Endothelial cell of umbilical vein (primary cell): ENCODE data around the gene BPIFB3. TPM values are rescaled to one million over a fixed set of nuclear protein-coding genes. Genes with fewer than 3 reads are reported as not detected.

Experiments
- BruUV-seq: library from RNA; stranded (reverse); fragments of 400-500 nt; replicated peaks from 2 replicates; lab custom pipeline; 2021; lab: Mats Ljungman, UMichigan
- CTCF ChIA-PET: fragments of 300-600, 350-600 bp; sonication (Branson Sonifier 250); formaldehyde crosslinking; loops from one replicate; lab custom pipeline; 2021; ENCODE audit warnings: antibody characterized with exemption, inconsistent platforms; lab: Charles Lee
- POLR2A ChIA-PET: fragments of 300-600, 350-600 bp; sonication (Branson Sonifier 250); formaldehyde crosslinking; loops from one replicate; lab custom pipeline; 2021; ENCODE audit warnings: antibody characterized with exemption, inconsistent platforms; lab: Charles Lee
- DNase-seq: peaks from one replicate; pipeline ENCODE4 v3.0.0-alpha.2; 2011; ENCODE audit warnings: low read depth, low spot score
- FAIRE-seq: peaks from 2 replicates; lab custom pipeline; 2011; peaks lifted over from hg19 to GRCh38; lab: Jason Lieb, UNC
- H2AFZ ChIP-seq: 2 replicates; pipeline ENCODE4 v1.6.0; 2012; ENCODE audit warnings: low read depth, low read length, control low read depth, inconsistent platforms
- H3K27ac ChIP-seq: 2 replicates; pipeline ENCODE4 v1.5.1; 2011; ENCODE audit warnings: low read depth, mild to moderate bottlenecking, control low read depth, low read length, moderate library complexity; ENCODE audit not compliant: insufficient read depth
- H3K27me3 ChIP-seq, 2 experiments: 2 replicates each; pipeline versions ENCODE4 v1.6.0 to v1.6.1; 2011; ENCODE audit warnings: low read length in 2 of 2, mixed read lengths in 1 of 2; ENCODE audit not compliant: control insufficient read depth in 2 of 2, insufficient read depth in 2 of 2
- H3K36me3 ChIP-seq, 2 experiments: 2 replicates in 1 of 2; 3 replicates in 1 of 2; pipeline ENCODE4 v1.5.1; 2011; ENCODE audit warnings: low read length in 2 of 2, mild to moderate bottlenecking in 1 of 2, moderate library complexity in 1 of 2; ENCODE audit not compliant: control insufficient read depth in 2 of 2, insufficient read depth in 2 of 2; ENCODE audit errors: extremely low read depth in 1 of 2
- H3K4me1 ChIP-seq: 3 replicates; pipeline ENCODE4 v1.5.1; 2011; ENCODE audit warnings: mild to moderate bottlenecking, low read length; ENCODE audit not compliant: control insufficient read depth, insufficient read depth; ENCODE audit errors: extremely low read depth
- H3K4me2 ChIP-seq: 2 replicates; pipeline ENCODE4 v1.6.1; 2011; ENCODE audit warnings: low read length, control low read depth, mixed read lengths; ENCODE audit not compliant: insufficient read depth
- H3K4me3 ChIP-seq, 3 experiments: fragments of 200-600 bp in 1 of 3; sonication (generic), shearing (Covaris generic) in 1 of 3; replicated peaks in 1 of 3; 2 replicates each; pipeline ENCODE4 v1.5.1; 2011 to 2016; ENCODE audit warnings: control low read depth in 3 of 3, low read length in 3 of 3, mild to moderate bottlenecking in 2 of 3, inconsistent platforms in 1 of 3, low read depth in 1 of 3, moderate library complexity in 1 of 3; ENCODE audit not compliant: insufficient read depth in 1 of 3
- H3K79me2 ChIP-seq: 2 replicates; pipeline ENCODE4 v1.6.0; 2012; ENCODE audit warnings: low read length, inconsistent platforms; ENCODE audit not compliant: control insufficient read depth, insufficient read depth
- H3K9ac ChIP-seq: replicated peaks from 2 replicates; pipeline ENCODE3; 2011; ENCODE audit warnings: low read length, control low read depth; ENCODE audit not compliant: insufficient read depth; ENCODE audit errors: extremely low read depth
- H3K9me1 ChIP-seq: replicated peaks from 3 replicates; pipeline ENCODE4 v1.6.0; 2011; ENCODE audit warnings: mild to moderate bottlenecking, low read length; ENCODE audit not compliant: control insufficient read depth, insufficient read depth; ENCODE audit errors: extremely low read depth
- H3K9me3 ChIP-seq: replicated peaks from 2 replicates; pipeline ENCODE4 v1.5.1; 2012; ENCODE audit warnings: low read length, inconsistent platforms; ENCODE audit not compliant: control insufficient read depth, insufficient read depth
- H4K20me1 ChIP-seq: replicated peaks from 2 replicates; pipeline ENCODE3; 2011; ENCODE audit warnings: mild to moderate bottlenecking, low read length; ENCODE audit not compliant: control insufficient read depth, insufficient read depth; ENCODE audit errors: extremely low read depth
- EZH2 ChIP-seq: IDR thresholded peaks from 2 replicates; pipeline ENCODE4 v1.6.1; 2012; ENCODE audit warnings: borderline replicate concordance, low read depth, mild to moderate bottlenecking, moderate library complexity, low read length, inconsistent platforms; ENCODE audit not compliant: severe bottlenecking
- FOS ChIP-seq: IDR thresholded peaks from 2 replicates; pipeline ENCODE4 v1.6.1; 2011; ENCODE audit warnings: mild to moderate bottlenecking, low read length, moderate library complexity, borderline replicate concordance; ENCODE audit not compliant: insufficient read depth
- GATA2 ChIP-seq: IDR thresholded peaks from 2 replicates; pipeline ENCODE4 v1.7.0; 2011; ENCODE audit warnings: low read depth, mild to moderate bottlenecking, moderate library complexity, mixed read lengths, low read length; ENCODE audit not compliant: insufficient read length, insufficient read depth
- JUN ChIP-seq: IDR thresholded peaks from 2 replicates; pipeline ENCODE4 v1.6.1; 2011; ENCODE audit warnings: borderline replicate concordance, low read depth; ENCODE audit not compliant: insufficient read length, insufficient read depth
- MYC ChIP-seq: IDR thresholded peaks from one replicate; pipeline ENCODE4 v1.6.1; 2011; ENCODE audit warnings: mild to moderate bottlenecking, low read depth, low read length
- POLR2A ChIP-seq: IDR thresholded peaks from 2 replicates; pipeline ENCODE4 v1.6.1; 2012; ENCODE audit warnings: low read depth, mild to moderate bottlenecking, control low read depth, low read length
- POLR2AphosphoS5 ChIP-seq: IDR thresholded peaks from 2 replicates; pipeline ENCODE4 v1.6.1; 2012; ENCODE audit warnings: low read depth, mild to moderate bottlenecking, control low read depth, low read length, moderate library complexity; ENCODE audit not compliant: insufficient read depth
- dilution Hi-C: fragments of 300-500 bp; cut with MboI; formaldehyde crosslinking; loops from one replicate; pipeline ENCODE4 v1.15.0; 2019; ENCODE audit warnings: low sequenced_read_pairs; ENCODE audit not compliant: extremely low pct_ligation_motif_present
- intact Hi-C: fragments of 100-400 bp; cut with micrococcal nuclease; formaldehyde crosslinking; loops from one replicate; pipeline ENCODE4 v1.10.0; 2022
- polyA plus RNA-seq, 4 experiments: library from polyadenylated mRNA; depleted of rRNA in 3 of 4; stranded (reverse) in 3 of 4; unstranded in 1 of 4; fragments of >200 nt; gene quantifications; 2 replicates each; pipeline versions ENCODE4 v1.2.1 to v1.2.3, GENCODE V29; 2011 to 2012; ENCODE audit warnings: missing spikeins in 1 of 4
- total RNA-seq: library from RNA; stranded (reverse); gene quantifications from 2 replicates; pipeline ENCODE4 v1.2.3, GENCODE V29; 2021
- TF ChIP-seq, protein P1 (sequence below): IDR thresholded peaks from 2 replicates; pipeline ENCODE4 v1.6.1; 2011; ENCODE audit not compliant: insufficient read depth, insufficient read length
- TF ChIP-seq, protein P2 (sequence below), 2 donors: IDR thresholded peaks; 1 replicate in 1 of 2; 2 replicates in 1 of 2; pipeline ENCODE4 v1.5.1; 2011; ENCODE audit warnings: low read length in 2 of 2, mild to moderate bottlenecking in 2 of 2, moderate library complexity in 2 of 2, control low read depth in 1 of 2, inconsistent platforms in 1 of 2, low read depth in 1 of 2; ENCODE audit not compliant: insufficient read depth in 1 of 2; ENCODE audit errors: extremely low read depth in 1 of 2

The BPIFB3 gene
- total and polyA plus RNA-seq, 2 donors (not counting 3 experiments of a cell fraction or from before 2014, with no cell fraction given): not detected

DNA sequence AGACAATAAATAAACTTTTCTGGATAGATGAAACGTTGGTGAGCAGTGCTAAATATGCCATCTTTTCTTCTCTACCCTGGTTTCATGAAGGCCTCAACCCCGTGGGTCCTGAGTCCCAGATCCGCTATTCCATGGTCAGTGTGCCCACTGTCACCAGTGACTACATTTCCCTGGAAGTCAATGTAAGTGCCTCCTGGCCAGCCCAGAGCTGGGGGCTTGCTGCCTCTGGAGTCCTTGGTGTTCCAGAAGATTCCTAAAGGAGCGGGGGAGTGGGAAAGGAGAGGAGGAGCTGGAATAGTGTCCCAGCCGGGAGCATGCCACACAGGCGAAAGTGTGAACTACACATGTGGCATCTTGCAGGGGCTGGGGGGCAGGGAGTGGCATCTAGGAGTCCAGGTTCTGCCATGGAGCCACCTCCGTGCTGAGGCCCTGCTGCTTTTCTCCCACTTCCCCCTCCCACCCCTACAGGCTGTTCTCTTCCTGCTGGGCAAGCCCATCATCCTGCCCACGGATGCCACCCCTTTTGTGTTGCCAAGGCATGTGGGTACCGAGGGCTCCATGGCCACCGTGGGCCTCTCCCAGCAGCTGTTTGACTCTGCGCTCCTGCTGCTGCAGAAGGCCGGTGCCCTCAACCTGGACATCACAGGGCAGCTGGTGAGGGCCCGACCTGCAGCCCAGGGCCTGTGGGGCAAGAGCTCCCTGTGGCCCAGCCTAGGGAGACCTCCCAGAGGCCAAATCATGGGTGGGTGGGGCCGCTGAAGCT lies 35.4 kb upstream of the BPIFB3 start:
- no peak overlapping the region for H2AFZ ChIP-seq
- H3K4me1 ChIP-seq: no peaks in the 10 kb centered on the region
- DNase-seq (no peak), FAIRE-seq (no peak)
- H3K4me3 ChIP-seq: no peak overlapping the region
- no peak overlapping the region for H3K9ac ChIP-seq
- no peak overlapping the region for H3K4me2 ChIP-seq
- no peak overlapping the region for H3K27ac ChIP-seq
- intact Hi-C loops: no loop called here
- BruUV-seq: no TSS peak
- no peaks in the 10 kb centered on the region for H4K20me1 ChIP-seq
- no peaks in the 10 kb centered on the region for H3K9me3 ChIP-seq
- dilution Hi-C loops: no loop called here
- TF ChIP-seq GATA2: no peak
- TF ChIP-seq JUN: no peak
- TF ChIP-seq, protein P1, sequence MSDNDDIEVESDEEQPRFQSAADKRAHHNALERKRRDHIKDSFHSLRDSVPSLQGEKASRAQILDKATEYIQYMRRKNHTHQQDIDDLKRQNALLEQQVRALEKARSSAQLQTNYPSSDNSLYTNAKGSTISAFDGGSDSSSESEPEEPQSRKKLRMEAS: no peak
- TF ChIP-seq, protein P2, sequence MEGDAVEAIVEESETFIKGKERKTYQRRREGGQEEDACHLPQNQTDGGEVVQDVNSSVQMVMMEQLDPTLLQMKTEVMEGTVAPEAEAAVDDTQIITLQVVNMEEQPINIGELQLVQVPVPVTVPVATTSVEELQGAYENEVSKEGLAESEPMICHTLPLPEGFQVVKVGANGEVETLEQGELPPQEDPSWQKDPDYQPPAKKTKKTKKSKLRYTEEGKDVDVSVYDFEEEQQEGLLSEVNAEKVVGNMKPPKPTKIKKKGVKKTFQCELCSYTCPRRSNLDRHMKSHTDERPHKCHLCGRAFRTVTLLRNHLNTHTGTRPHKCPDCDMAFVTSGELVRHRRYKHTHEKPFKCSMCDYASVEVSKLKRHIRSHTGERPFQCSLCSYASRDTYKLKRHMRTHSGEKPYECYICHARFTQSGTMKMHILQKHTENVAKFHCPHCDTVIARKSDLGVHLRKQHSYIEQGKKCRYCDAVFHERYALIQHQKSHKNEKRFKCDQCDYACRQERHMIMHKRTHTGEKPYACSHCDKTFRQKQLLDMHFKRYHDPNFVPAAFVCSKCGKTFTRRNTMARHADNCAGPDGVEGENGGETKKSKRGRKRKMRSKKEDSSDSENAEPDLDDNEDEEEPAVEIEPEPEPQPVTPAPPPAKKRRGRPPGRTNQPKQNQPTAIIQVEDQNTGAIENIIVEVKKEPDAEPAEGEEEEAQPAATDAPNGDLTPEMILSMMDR (IDR thresholded peaks at IDR 0.05; ENCODE audit: extremely low read depth in 1 of 2, insufficient read depth in 1 of 2, low read depth in 1 of 2, low read length in 2 of 2): no peak
- TF ChIP-seq EZH2: no peak
- TF ChIP-seq MYC: no peak
- no peak for TF ChIP-seq POLR2A
- no peak for TF ChIP-seq FOS
- no peak for TF ChIP-seq POLR2AphosphoS5
- H3K36me3 ChIP-seq: no peaks in the 10 kb centered on the region
- no peaks in the 10 kb centered on the region for H3K9me1 ChIP-seq
- no peaks in the 10 kb centered on the region for H3K27me3 ChIP-seq
- ChIA-PET CTCF (interaction anchor here (0.7 to 1.0 kb wide), 2 partner anchors 11 to 20 kb away, joined by 3 to 4 read pairs; no protein-coding TSS in a partner anchor), POLR2A (no interaction called here)
- H3K79me2 ChIP-seq: no peaks in the 10 kb centered on the region
